GM13977 (cell line): Measurements from ENCODE around the gene NAV3.
A peak's percentile ranks its signal among the peaks of the same experiment; 100 is the strongest.

Source experiments
- DNase-seq: peaks from one replicate; pipeline ENCODE4 v3.0.0; 2012; ENCODE audit warnings: low spot score
- in situ Hi-C: fragments of 300-500 bp; cut with MboI; formaldehyde crosslinking; loops from one replicate; pipeline ENCODE4 v1.12.0; 2022; ENCODE audit warnings: low sequenced_read_pairs, low pct_unique_long_range_greater_than_20kb, mixed read lengths, inconsistent platforms; ENCODE audit not compliant: unreplicated experiment
- TF ChIP-seq, protein P1 (sequence below): IDR thresholded peaks from 2 replicates; pipeline ENCODE4 v1.5.1; 2012; ENCODE audit warnings: mild to moderate bottlenecking, control low read depth; ENCODE audit not compliant: insufficient read depth; ENCODE audit errors: extremely low read depth, missing control alignments

Gene NAV3

DNA sequence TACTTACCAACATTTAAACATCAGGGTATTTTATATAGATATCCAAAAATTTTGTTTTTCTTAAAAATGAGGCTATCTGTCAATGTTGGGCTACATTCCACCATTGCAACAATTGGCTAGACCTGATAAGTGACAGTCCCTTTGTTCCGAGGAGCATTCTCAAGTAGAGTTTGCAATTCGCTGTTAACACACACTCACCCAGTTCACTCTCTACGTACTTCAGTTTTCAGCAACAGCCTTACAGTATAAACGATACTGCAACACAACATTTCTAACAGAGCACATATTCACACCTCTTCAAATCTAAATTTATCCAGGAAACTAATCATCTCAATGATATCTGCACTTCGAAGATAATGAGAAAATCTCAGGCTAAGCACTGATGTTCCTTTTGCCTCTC is 393.5 kb downstream of the NAV3 start:
- in situ Hi-C loops = no loop called here
- TF ChIP-seq, protein P1, sequence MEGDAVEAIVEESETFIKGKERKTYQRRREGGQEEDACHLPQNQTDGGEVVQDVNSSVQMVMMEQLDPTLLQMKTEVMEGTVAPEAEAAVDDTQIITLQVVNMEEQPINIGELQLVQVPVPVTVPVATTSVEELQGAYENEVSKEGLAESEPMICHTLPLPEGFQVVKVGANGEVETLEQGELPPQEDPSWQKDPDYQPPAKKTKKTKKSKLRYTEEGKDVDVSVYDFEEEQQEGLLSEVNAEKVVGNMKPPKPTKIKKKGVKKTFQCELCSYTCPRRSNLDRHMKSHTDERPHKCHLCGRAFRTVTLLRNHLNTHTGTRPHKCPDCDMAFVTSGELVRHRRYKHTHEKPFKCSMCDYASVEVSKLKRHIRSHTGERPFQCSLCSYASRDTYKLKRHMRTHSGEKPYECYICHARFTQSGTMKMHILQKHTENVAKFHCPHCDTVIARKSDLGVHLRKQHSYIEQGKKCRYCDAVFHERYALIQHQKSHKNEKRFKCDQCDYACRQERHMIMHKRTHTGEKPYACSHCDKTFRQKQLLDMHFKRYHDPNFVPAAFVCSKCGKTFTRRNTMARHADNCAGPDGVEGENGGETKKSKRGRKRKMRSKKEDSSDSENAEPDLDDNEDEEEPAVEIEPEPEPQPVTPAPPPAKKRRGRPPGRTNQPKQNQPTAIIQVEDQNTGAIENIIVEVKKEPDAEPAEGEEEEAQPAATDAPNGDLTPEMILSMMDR = no peak
- no peak for DNase-seq

DNA sequence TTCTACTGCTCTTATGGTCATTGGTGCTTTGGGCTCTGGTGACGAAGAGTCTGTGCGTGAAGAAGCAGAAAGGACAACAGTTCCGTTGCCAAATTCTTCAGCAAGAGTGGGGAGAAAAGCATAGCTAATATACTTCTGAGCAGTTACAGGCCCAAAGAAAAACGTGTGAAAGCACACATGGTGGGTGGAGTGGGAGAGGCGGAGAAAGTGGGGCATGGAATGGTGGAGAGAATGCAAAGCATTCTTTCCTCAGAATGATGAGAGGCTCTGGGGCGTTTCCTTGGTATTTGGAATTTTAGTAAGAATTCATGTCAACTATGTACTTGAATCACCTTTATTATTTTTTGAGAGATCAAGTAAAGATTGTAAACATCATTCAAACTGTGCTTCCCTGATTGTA is 396.1 kb downstream of the NAV3 start:
- TF ChIP-seq, protein P1 = no peak
- in situ Hi-C loops = no loop called here
- DNase-seq = no peak

DNA sequence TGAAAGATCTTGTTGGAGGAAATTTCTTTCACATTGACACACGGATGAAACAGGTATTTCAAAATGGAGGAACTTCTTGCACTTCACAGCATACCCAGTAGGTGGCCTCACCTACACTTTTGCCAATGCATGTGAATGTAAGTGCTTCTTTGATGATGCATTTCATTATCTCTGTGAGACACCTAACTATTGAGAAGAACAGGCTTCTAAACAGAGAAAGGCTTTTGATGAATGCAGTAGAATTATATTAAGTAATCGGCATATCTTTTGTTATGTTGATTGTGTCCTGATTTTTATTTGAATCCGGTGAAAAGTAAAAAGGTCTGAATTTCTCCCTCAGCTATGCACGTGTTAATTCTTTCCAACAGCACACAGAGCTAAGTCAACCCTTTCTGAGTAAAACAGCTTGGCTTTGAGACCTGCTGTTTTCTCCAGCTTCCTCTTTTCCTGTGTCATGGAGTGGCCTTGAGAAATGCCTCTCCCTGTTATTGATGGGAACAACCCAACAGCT is 399.0 kb downstream of the NAV3 start:
- TF ChIP-seq, protein P1 = peak; percentile 79
- DNase-seq = peak; percentile 8
- in situ Hi-C loops = no loop called here

DNA sequence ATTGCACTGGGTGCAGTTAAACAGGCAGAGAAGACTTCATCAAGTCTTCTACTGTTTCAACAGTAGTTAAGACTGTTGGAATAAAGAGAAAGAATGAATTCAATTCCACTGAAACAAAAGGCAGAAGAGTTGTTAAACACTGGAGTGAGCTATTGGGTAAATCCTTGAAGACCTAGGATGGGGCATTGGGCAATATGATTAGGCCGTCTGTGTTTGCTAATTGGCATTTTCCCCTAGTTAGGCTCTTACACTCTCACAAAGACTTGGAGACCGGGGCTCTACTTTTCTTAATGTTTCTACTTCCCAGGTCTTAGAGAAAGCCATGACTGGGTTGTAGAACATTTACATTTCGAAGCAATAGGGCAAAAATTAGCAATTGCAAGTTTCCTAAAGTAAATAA is 402.1 kb downstream of the NAV3 start:
- no peak for DNase-seq
- TF ChIP-seq, protein P1 = no peak
- in situ Hi-C loops = no loop called here

DNA sequence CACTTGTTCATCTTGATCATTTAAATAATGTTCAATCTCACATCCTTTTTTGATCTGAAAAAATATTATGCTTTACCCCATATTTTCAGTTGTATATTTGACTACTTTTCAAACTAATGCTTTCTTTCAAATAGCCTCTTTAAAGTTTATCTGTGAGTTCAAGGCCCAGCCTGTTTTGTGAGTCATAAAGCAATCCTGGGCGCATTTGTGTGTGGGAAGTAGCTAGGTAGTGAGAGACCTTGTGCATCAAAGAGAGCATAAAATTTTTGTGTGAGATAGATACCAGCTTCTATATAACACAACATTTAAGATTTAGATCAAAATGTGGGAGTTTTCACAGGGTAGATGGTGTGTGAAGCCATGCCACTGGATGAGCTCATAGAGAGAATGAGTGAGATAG is 405.6 kb downstream of the NAV3 start:
- TF ChIP-seq, protein P1 = no peak
- in situ Hi-C loops = no loop called here

DNA sequence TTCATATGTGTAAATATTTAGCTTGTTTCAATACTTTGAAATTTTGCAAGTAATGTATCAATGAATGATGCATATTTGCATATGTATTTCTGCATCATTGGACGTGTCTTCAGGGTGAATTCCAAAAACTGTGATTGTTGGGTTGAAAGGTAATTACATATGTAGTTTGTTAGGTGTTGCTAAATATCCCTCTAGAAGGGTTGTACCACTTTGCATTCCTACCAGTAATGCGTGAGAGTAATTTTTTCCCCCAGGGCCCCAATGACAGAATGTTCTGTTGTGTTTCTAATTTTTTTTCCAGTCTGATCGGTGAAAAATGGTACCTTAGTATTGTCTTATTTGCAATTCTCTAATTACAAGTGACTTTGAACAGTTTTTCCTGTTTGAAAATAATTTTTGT is 408.9 kb downstream of the NAV3 start:
- in situ Hi-C loops = no loop called here
- DNase-seq = no peak
- TF ChIP-seq, protein P1 = no peak

More for the DNA sequence above, 405.6 kb downstream of the NAV3 start:
- no peak for DNase-seq

DNA sequence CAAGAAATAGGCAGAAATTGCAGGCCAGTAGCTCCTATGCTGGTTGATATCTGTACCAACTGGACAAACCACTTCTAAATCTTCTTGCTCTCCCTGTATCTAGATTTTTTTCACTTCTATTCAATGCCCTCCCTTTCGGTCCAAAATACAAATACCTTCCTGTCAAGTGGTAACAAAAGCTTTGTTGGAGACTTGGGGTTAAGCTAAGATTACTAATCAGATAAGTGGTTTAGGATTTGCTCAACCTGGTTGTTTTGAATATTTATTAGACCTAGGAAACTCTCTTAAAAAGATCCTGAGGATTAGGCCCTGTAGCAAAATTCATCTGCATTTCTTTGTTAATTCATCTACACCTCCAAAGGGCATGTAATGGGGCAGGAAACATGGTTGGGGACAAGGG is 410.1 kb downstream of the NAV3 start:
- DNase-seq = no peak
- TF ChIP-seq, protein P1 = no peak
- in situ Hi-C loops = no loop called here
